Spleen (tissue), 11 donors: ENCODE data around the gene IL1RAPL2. TPM values are rescaled to one million over a fixed set of nuclear protein-coding genes. Genes with fewer than 3 reads are reported as not detected.

Experiments used
- DNase-seq: peaks from one replicate; pipeline ENCODE4 v3.0.0-alpha.2; 2020
- H3K27ac ChIP-seq, 8 donors: fragments of 200-600 bp; sonication (generic) in 7 of 8; 1 replicate in 4 of 8; 2 replicates in 4 of 8; pipeline versions ENCODE4 v1.5.0 to v1.8.0; 2016 to 2021; ENCODE audit warnings: inconsistent platforms in 4 of 8, mild to moderate bottlenecking in 4 of 8, moderate library complexity in 1 of 8
- H3K27me3 ChIP-seq, 7 donors: fragments of 200-600 bp; sonication (generic) in 6 of 7; replicated peaks in 1 of 7; 1 replicate in 4 of 7; 2 replicates in 3 of 7; pipeline versions ENCODE4 v1.5.0 to v1.8.0; 2016 to 2021; ENCODE audit warnings: inconsistent platforms in 3 of 7, mild to moderate bottlenecking in 1 of 7
- H3K36me3 ChIP-seq, 6 donors: fragments of 200-600 bp; sonication (generic) in 5 of 6; 1 replicate in 4 of 6; 2 replicates in 2 of 6; pipeline versions ENCODE4 v1.5.0 to v1.8.0; 2016 to 2021; ENCODE audit warnings: inconsistent platforms in 2 of 6
- H3K4me1 ChIP-seq, 6 donors: fragments of 200-600 bp; sonication (generic) in 5 of 6; 1 replicate in 3 of 6; 2 replicates in 3 of 6; pipeline versions ENCODE4 v1.5.0 to v1.8.0; 2016 to 2021; ENCODE audit warnings: inconsistent platforms in 3 of 6
- H3K4me3 ChIP-seq, 8 donors: fragments of 200-600 bp; sonication (generic) in 7 of 8; 1 replicate in 4 of 8; 2 replicates in 4 of 8; pipeline versions ENCODE4 v1.5.0 to v1.8.0; 2016 to 2021; ENCODE audit warnings: inconsistent platforms in 4 of 8, mild to moderate bottlenecking in 4 of 8, moderate library complexity in 2 of 8
- H3K9me3 ChIP-seq, 8 donors: fragments of 200-600 bp; sonication (generic) in 7 of 8; 1 replicate in 4 of 8; 2 replicates in 4 of 8; pipeline versions ENCODE4 v1.5.0 to v1.8.0; 2016 to 2021; ENCODE audit warnings: inconsistent platforms in 4 of 8
- POLR2A ChIP-seq, 3 donors: fragments of 450-650 bp; IDR thresholded peaks; one replicate each; pipeline ENCODE4 v1.5.1; 2017; ENCODE audit warnings: antibody characterized with exemption in 3 of 3, mild to moderate bottlenecking in 1 of 3
- POLR2AphosphoS5 ChIP-seq, 3 donors: sonication (generic); formaldehyde crosslinking; IDR thresholded peaks; one replicate each; pipeline ENCODE4 v1.5.1; 2017; ENCODE audit warnings: antibody characterized with exemption in 3 of 3
- WGBS, 5 donors: extraction: QIAGEN DNeasy Blood & Tissue Kit in 3 of 5; methylation state at CpG; one replicate each; pipeline versions ENCODE4 v1.1.5 to v1.1.7; 2013 to 2018; 5-methylcytosine and 5-hydroxymethylcytosine counted together
- intact Hi-C: fragments of 100-400 bp; cut with DNase I; formaldehyde crosslinking; loops from one replicate; pipeline ENCODE4 v1.15.0; 2023; ENCODE audit warnings: low total_unique reads
- polyA plus RNA-seq, 3 donors: library from polyadenylated mRNA; stranded (reverse); fragments of 200-250 nt; gene quantifications; one replicate each; pipeline ENCODE4 v1.2.1, GENCODE V29; 2013
- total RNA-seq, 7 donors: library from RNA; depleted of rRNA in 3 of 7; stranded (reverse); fragments of >200 nt in 3 of 7; fragmentation: NEBNext Ultra II Directional in 4 of 7; extraction: Animal tissue kit (Norgen Biotek cat#: 25700) in 4 of 7; gene quantifications; one replicate each; pipeline versions ENCODE4 v1.1.0 to v1.2.1, GENCODE V29; 2016 to 2021
- TF ChIP-seq, protein P1 (sequence below), 11 experiments: fragments of 200-600 bp in 7 of 11; fragments of 450-650 bp in 4 of 11; sonication (generic) in 4 of 11; IDR thresholded peaks in 8 of 11; conservative IDR thresholded peaks in 3 of 11; 1 replicate in 7 of 11; 2 replicates in 4 of 11; pipeline versions ENCODE4 v1.4.0 to v1.8.0; 2016 to 2021; ENCODE audit warnings: antibody characterized with exemption in 11 of 11, inconsistent platforms in 4 of 11, mild to moderate bottlenecking in 1 of 11
- donor health status: healthy with polysubstance abuse.
- donor health status: DM: no; HTN: no; CAD: no; lungs with moderate emphysema.
- donor health status: DM: no; HTN: no; CAD: no.
- donor health status: Bipolar disorder and iron deficiency.
- donor health status: healthy.
- donor health status: DM: no; HTN: no; CAD: no.
- donor health status: DM: yes; HTN: yes; CAD: no.

Gene IL1RAPL2
- total and polyA plus RNA-seq, 10 donors = not detected

DNA sequence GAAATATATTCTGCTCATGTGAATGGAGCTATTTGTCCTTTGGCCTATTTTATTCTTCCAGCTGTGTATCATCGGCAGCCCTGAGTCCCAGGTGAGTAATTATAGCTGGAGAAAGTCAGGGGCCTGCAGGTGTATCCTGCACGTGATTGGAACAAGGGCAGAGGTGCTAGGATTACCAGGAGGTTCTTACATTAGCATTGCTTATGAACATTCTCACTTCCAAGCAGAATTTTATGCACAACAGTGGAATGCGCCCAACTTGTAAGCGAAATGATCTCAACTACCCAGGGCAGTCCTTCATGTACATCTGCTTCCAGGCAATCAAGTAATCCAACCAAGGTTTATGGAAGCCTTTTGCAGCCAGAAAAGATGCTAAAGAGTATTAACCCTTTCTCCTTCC lies 1187.4 kb downstream of the IL1RAPL2 start:
- DNase-seq = no peak
- no peaks in the 10 kb centered on the region for H3K27me3 ChIP-seq
- H3K9me3 ChIP-seq = no peaks in the 10 kb centered on the region
- no peaks in the 10 kb centered on the region for H3K4me1 ChIP-seq
- TF ChIP-seq POLR2AphosphoS5 (IDR thresholded peaks at IDR 0.05) (no peak), POLR2A (IDR thresholded peaks at IDR 0.05) (no peak)
- TF ChIP-seq, protein P1, sequence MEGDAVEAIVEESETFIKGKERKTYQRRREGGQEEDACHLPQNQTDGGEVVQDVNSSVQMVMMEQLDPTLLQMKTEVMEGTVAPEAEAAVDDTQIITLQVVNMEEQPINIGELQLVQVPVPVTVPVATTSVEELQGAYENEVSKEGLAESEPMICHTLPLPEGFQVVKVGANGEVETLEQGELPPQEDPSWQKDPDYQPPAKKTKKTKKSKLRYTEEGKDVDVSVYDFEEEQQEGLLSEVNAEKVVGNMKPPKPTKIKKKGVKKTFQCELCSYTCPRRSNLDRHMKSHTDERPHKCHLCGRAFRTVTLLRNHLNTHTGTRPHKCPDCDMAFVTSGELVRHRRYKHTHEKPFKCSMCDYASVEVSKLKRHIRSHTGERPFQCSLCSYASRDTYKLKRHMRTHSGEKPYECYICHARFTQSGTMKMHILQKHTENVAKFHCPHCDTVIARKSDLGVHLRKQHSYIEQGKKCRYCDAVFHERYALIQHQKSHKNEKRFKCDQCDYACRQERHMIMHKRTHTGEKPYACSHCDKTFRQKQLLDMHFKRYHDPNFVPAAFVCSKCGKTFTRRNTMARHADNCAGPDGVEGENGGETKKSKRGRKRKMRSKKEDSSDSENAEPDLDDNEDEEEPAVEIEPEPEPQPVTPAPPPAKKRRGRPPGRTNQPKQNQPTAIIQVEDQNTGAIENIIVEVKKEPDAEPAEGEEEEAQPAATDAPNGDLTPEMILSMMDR (IDR thresholded peaks at IDR 0.05 in 8 of 11, conservative IDR thresholded peaks at IDR 0.05 in 3 of 11) = no peak
- no peaks in the 10 kb centered on the region for H3K36me3 ChIP-seq
- 55 to 74% (median 64%) methylated on average over 4 of the region's 4 CpGs for WGBS, 5 donors
- H3K4me3 ChIP-seq = no peak overlapping the region
- intact Hi-C loops = no loop called here
- H3K27ac ChIP-seq = no peak overlapping the region

DNA sequence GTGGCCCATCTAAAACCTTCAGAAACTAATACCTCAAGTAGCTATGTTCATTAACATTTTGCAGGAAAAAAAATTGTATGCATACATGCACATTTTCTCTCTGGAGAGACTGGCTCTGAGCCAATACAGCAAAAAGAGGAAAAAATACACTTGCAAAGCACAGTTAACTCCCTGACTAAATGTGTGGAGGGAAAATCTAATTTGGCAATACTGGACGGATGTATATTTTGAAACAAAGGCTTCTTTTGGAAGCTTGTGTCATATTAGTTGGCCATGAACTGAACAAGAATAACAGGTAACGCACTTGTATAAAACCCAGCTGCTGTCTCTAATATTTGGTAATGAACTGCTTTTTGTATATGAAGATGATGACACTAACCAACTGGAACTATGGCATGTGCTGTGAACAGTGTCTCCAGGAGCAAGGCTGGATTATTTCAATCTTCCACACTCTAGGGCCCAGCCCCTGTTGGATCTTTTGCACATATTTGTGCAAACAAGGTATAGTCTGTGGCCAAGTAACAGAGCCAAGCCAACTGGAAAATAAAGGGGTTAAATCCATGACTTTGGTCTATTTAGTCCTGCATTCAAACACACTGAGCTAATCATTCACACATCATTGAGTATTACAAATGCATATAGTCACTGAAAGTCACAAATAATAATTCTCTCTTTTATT lies 1188.4 kb downstream of the IL1RAPL2 start:
- intact Hi-C loops = no loop called here
- TF ChIP-seq POLR2AphosphoS5 (IDR thresholded peaks at IDR 0.05) (no peak), POLR2A (IDR thresholded peaks at IDR 0.05) (no peak)
- TF ChIP-seq, protein P1 (IDR thresholded peaks at IDR 0.05 in 8 of 11, conservative IDR thresholded peaks at IDR 0.05 in 3 of 11) = no peak
- DNase-seq = no peak
- 69 to 85% (median 75%) methylated on average over 2 of the region's 2 CpGs for WGBS, 5 donors
- H3K36me3 ChIP-seq = no peaks in the 10 kb centered on the region
- no peaks in the 10 kb centered on the region for H3K4me1 ChIP-seq
- no peaks in the 10 kb centered on the region for H3K27me3 ChIP-seq
- H3K4me3 ChIP-seq = no peak overlapping the region
- H3K27ac ChIP-seq = no peak overlapping the region
- no peaks in the 10 kb centered on the region for H3K9me3 ChIP-seq

DNA sequence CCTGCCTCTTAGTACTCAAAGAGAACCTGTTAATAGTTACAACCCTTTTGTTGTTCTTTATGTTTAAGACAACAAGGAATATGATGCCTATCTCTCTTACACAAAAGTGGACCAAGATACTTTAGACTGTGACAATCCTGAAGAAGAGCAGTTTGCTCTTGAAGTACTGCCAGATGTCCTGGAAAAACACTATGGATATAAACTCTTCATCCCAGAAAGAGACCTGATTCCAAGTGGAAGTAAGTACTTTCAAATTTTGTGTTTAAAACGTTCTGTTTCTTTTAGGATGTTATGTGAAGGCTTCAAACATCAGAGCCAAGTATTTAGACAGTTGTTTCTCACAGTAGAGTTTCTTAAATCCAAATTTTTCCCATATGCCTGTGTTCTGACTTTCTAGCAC lies 1189.1 kb downstream of the IL1RAPL2 start:
- Histone ChIP-seq H3K9me3 (no peaks in the 10 kb centered on the region), H3K4me1 (no peaks in the 10 kb centered on the region), H3K27me3 (no peaks in the 10 kb centered on the region), H3K4me3 (no peak overlapping the region), H3K36me3 (no peaks in the 10 kb centered on the region), H3K27ac (no peak overlapping the region)
- 5 to 38% (median 34%) methylated on average over 1 of the region's 1 CpG for WGBS, 5 donors
- TF ChIP-seq POLR2AphosphoS5 (IDR thresholded peaks at IDR 0.05) (no peak), POLR2A (IDR thresholded peaks at IDR 0.05) (no peak)
- TF ChIP-seq, protein P1 (IDR thresholded peaks at IDR 0.05 in 8 of 11, conservative IDR thresholded peaks at IDR 0.05 in 3 of 11) = no peak
- intact Hi-C loops = no loop called here
- no peak for DNase-seq

DNA sequence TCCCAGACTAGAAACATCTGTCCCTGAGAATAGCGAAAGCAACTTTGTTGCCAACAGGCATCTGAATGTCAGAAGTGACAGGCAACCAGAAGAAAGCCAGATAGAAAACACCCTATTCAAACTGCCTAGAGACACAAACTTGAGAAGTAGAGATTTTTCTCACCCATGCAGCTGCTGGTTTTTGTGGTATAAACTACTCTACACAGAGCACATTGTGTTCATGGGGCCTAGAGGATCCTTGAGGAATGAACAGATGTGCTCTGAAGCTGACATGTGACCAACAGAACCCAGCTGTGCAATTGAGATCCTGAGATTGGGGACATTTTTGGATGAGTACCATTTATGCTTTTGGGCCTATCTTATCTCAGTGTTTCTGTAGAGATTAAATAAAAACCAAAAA lies 1192.8 kb downstream of the IL1RAPL2 start:
- Histone ChIP-seq H3K27ac (no peak overlapping the region), H3K9me3 (no peaks in the 10 kb centered on the region), H3K27me3 (no peaks in the 10 kb centered on the region), H3K4me3 (no peak overlapping the region), H3K4me1 (no peaks in the 10 kb centered on the region), H3K36me3 (no peaks in the 10 kb centered on the region)
- 67 to 83% (median 72%) methylated on average over 1 of the region's 1 CpG for WGBS, 5 donors
- intact Hi-C loops = no loop called here
- TF ChIP-seq POLR2A (IDR thresholded peaks at IDR 0.05) (no peak), POLR2AphosphoS5 (IDR thresholded peaks at IDR 0.05) (no peak)
- TF ChIP-seq, protein P1 (IDR thresholded peaks at IDR 0.05 in 8 of 11, conservative IDR thresholded peaks at IDR 0.05 in 3 of 11) = no peak
- no peak for DNase-seq
